Measurements from ENCODE around the gene CYGB. TPM values are rescaled to one million over a fixed set of nuclear protein-coding genes. Genes with fewer than 3 reads are reported as not detected.

Gene CYGB
- total RNA-seq, 1 experiment from 2014 or later, result not detected

DNA sequence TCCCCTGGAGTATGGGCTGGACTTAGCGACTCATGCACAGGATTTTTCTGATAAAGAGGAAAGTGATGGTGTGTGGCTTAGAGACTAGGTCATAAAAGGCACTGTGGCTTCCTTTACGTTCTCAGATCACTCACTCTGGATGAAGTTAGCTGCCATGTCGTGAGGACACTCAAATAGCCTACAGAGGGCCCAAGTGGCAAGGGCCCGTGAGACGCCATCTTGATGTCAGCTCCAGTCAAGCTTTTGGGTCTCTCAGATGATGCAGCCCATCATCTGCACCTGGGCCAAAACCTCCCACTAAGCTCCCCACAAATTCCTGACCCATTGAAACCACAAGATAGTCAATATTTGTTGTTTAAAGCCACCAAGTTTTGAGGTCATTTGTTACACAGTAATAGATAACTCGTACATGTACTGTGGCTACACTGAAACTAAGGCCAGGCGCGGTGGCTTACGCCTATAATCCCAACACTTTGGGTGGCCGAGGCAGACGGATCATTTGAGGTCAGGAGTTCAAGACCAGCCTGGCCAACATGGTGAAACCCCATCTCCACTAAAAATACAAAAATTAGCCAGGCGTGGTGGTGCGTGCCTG is 33.5 kb upstream of the CYGB start:
- Histone ChIP-seq H3K4me3 (ENCODE audit: low read length) (no peak overlapping the region), H3K9ac (ENCODE audit: low read length) (no peak overlapping the region), H3K27me3 (ENCODE audit: low read length) (no peaks in the 10 kb centered on the region), H3K79me2 (ENCODE audit: low read length) (no peaks in the 10 kb centered on the region), H3K4me2 (ENCODE audit: low read depth, low read length, poor library complexity, severe bottlenecking) (no peak overlapping the region), H3K4me1 (ENCODE audit: low read length) (no peaks in the 10 kb centered on the region), H2AFZ (ENCODE audit: low read length) (no peak overlapping the region), H4K20me1 (ENCODE audit: insufficient read depth, low read depth, low read length) (peaks cover 15% of the 10 kb centered on the region; the same call in 1 of the 2 replicates), H3K9me2 (replicated peaks; ENCODE audit: insufficient read depth, low read length) (no peaks in the 10 kb centered on the region), H3K27ac (ENCODE audit: low read length) (no peak overlapping the region), H3K9me3 (ENCODE audit: low read length) (no peaks in the 10 kb centered on the region), H3K36me3 (ENCODE audit: insufficient read depth, low read length) (peaks cover 4% of the 10 kb centered on the region; the same call in 1 of the 2 replicates)
- DNase-seq, result no peak

DNA sequence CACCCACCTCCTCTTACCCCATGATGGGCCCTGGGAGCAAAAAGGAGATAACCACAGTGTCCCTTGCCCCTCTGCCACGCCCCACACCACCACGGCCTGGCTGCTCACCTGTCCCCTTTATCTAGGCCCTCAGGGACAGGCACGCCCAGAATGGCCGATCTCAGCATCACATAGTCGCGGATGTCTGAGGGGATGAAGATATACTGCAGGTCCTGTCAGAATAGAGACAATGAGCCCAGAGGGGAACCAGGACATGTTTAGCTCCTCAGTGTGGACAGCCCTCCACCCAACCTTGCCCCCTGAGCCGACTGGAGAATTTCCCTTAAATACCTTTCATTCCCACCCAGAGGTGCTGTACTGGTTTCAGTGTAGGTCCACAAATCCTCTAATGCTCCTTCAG is 32.9 kb upstream of the CYGB start:
- Histone ChIP-seq H3K4me2 (ENCODE audit: low read depth, low read length, poor library complexity, severe bottlenecking) (no peak overlapping the region), H3K27me3 (ENCODE audit: low read length) (no peaks in the 10 kb centered on the region), H3K4me3 (ENCODE audit: low read length) (no peak overlapping the region), H3K79me2 (ENCODE audit: low read length) (no peaks in the 10 kb centered on the region), H4K20me1 (ENCODE audit: insufficient read depth, low read depth, low read length) (peaks cover 20% of the 10 kb centered on the region), H3K9me2 (replicated peaks; ENCODE audit: insufficient read depth, low read length) (no peaks in the 10 kb centered on the region), H3K36me3 (ENCODE audit: insufficient read depth, low read length) (peaks cover 9% of the 10 kb centered on the region; the same call in 1 of the 2 replicates), H3K27ac (ENCODE audit: low read length) (no peak overlapping the region), H3K9ac (ENCODE audit: low read length) (no peak overlapping the region), H3K9me3 (ENCODE audit: low read length) (no peaks in the 10 kb centered on the region), H3K4me1 (ENCODE audit: low read length) (no peaks in the 10 kb centered on the region), H2AFZ (ENCODE audit: low read length) (no peak overlapping the region)
- no peak for DNase-seq

DNA sequence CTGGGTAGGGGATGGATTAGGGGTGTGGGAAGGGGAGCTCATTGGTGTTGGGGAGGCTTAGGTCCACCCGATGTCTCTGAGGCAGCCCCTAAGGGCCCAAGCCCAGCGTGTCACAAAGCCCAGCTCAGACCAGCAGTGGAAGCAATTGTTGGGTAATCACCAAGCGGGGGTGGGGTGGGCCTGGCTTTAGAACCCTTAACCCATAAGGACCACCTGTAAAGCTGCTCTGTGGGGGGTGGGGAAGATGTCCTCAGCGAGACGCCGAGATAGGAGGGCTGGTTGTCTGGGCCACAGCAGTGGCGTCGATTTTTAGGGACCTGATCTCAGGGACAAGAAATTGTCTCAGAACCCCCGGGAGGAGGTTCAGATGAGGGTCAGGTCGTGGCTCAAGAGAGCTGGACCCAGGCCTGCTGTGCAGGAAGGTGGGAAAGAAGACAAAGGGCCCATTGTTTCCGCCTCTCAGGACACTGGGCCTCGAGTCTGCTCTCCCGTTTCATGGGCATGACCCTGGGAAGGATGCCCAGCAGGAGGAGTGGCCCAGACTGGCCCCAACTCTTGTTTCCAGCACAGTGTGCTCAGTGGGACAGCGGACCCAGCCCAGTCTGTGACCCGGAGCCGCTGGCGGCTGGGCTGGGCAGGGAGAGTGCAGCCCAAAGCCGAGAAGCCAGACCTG is 32.2 kb upstream of the CYGB start:
- H3K9ac ChIP-seq (ENCODE audit: low read length), result no peak overlapping the region
- peaks cover 12% of the 10 kb centered on the region; the same call in 1 of the 2 replicates for H3K36me3 ChIP-seq (ENCODE audit: insufficient read depth, low read length)
- H4K20me1 ChIP-seq (ENCODE audit: insufficient read depth, low read depth, low read length), result peaks cover 24% of the 10 kb centered on the region
- H3K79me2 ChIP-seq (ENCODE audit: low read length), result no peaks in the 10 kb centered on the region
- DNase-seq, result no peak
- no peaks in the 10 kb centered on the region for H3K4me1 ChIP-seq (ENCODE audit: low read length)
- H3K9me2 ChIP-seq (replicated peaks; ENCODE audit: insufficient read depth, low read length), result no peaks in the 10 kb centered on the region
- no peaks in the 10 kb centered on the region for H3K27me3 ChIP-seq (ENCODE audit: low read length)
- H2AFZ ChIP-seq (ENCODE audit: low read length), result no peak overlapping the region
- no peak overlapping the region for H3K4me3 ChIP-seq (ENCODE audit: low read length)
- H3K27ac ChIP-seq (ENCODE audit: low read length), result no peak overlapping the region
- H3K4me2 ChIP-seq (ENCODE audit: low read depth, low read length, poor library complexity, severe bottlenecking), result no peak overlapping the region
- no peaks in the 10 kb centered on the region for H3K9me3 ChIP-seq (ENCODE audit: low read length)

DNA sequence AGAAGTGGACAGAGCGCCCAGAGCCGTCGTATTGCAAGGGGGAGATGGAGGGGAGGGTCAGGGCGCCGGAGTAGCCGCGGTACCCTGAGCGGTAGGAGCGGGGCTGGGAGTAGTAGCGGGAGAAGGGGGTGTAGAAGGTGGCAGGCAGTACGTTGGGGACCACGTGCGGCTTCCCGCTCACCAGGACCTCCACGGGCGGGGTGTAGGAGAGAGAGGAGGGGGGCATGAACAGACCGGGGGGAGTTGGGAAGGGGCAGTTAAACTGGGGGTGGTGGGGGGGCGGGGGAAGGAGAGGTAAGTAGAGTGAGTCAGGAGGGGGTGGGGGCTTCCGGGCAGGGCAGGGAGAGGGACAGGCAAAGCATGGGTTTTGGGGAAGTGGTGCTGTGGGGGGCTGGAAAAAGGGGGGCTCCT is 31.3 kb upstream of the CYGB start:
- H3K4me2 ChIP-seq (ENCODE audit: low read depth, low read length, poor library complexity, severe bottlenecking), result no peak overlapping the region
- no peaks in the 10 kb centered on the region for H3K9me2 ChIP-seq (replicated peaks; ENCODE audit: insufficient read depth, low read length)
- H3K36me3 ChIP-seq (ENCODE audit: insufficient read depth, low read length), result peaks cover 12% of the 10 kb centered on the region; the same call in 1 of the 2 replicates
- H3K79me2 ChIP-seq (ENCODE audit: low read length), result no peaks in the 10 kb centered on the region
- H4K20me1 ChIP-seq (ENCODE audit: insufficient read depth, low read depth, low read length), result peaks cover 24% of the 10 kb centered on the region
- no peaks in the 10 kb centered on the region for H3K9me3 ChIP-seq (ENCODE audit: low read length)
- H3K4me1 ChIP-seq (ENCODE audit: low read length), result no peaks in the 10 kb centered on the region
- no peak for DNase-seq
- no peak overlapping the region for H2AFZ ChIP-seq (ENCODE audit: low read length)
- no peak overlapping the region for H3K27ac ChIP-seq (ENCODE audit: low read length)
- H3K9ac ChIP-seq (ENCODE audit: low read length), result no peak overlapping the region
- no peaks in the 10 kb centered on the region for H3K27me3 ChIP-seq (ENCODE audit: low read length)
- H3K4me3 ChIP-seq (ENCODE audit: low read length), result no peak overlapping the region

DNA sequence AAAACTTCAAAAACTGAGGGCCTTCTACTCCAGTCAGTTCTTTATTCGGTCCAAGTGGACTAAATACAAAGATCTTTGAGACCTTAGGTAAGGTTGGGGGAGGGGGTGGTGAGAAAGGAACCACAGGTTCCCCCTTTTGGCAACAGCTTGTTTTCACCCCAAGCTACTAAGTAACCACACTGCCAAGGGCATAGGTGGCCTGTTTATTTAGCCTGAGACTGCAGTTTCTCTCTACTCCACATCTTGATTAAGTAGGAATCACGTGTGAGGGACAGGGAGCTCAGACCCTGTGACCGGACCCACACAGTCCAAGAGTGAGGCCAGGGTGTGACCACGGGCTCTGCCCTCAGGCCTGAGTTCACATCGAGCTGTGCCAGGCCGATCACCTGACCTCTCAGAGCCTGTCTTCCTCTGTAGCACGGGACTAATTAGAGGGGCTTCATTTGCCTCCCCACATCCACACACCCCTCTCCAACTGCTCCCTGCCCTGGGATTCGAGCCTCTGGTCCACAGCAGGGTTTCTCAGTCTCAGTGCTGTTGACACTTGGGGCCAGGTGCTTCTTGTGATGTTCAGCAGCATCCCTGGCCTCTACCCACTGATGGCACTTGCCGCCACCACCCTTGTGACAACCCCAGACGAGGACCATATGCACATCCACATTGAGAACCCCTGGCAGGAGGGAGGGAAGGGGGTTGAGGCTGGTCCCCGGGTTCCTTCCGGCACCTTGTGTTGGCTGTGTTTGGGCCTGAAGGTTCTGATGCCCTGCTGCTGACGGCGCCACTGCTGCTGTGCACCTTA is 30.3 kb upstream of the CYGB start:
- DNase-seq, result peak; percentile 72
- Histone ChIP-seq H3K27ac (ENCODE audit: low read length) (no peak overlapping the region), H3K4me2 (ENCODE audit: low read depth, low read length, poor library complexity, severe bottlenecking) (no peak overlapping the region)

DNA sequence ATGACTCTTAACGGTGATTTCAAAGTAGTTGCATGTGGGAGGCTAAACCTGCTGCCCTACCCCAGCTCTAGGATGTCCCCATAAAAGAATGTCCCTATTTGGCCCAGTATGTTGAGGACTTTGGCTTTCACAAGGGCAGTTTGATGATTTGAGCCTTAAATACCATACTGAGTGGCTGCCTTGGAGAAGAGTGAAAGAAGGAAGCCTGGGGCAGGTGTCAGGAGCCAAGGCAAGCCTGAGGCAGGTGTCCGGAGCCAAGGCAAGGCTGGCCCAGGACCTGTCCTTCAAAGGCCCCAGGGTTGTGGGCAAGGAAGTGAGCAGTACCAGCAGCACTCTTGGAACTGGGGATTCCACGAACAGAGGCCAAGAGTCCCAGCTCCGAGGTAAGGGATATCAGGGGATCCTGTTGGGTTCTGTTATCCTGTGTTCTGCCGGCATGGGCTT is 29.5 kb upstream of the CYGB start:
- H3K9me3 ChIP-seq (ENCODE audit: low read length), result no peaks in the 10 kb centered on the region
- peaks cover 18% of the 10 kb centered on the region for H3K36me3 ChIP-seq (ENCODE audit: insufficient read depth, low read length)
- no peak overlapping the region for H3K27ac ChIP-seq (ENCODE audit: low read length)
- DNase-seq, result no peak
- no peaks in the 10 kb centered on the region for H3K9me2 ChIP-seq (replicated peaks; ENCODE audit: insufficient read depth, low read length)
- no peak overlapping the region for H3K4me3 ChIP-seq (ENCODE audit: low read length)
- no peak overlapping the region for H2AFZ ChIP-seq (ENCODE audit: low read length)
- H3K9ac ChIP-seq (ENCODE audit: low read length), result no peak overlapping the region
- H3K4me2 ChIP-seq (ENCODE audit: low read depth, low read length, poor library complexity, severe bottlenecking), result no peak overlapping the region
- peaks cover under 1% of the 10 kb centered on the region; the same call in 1 of the 2 replicates for H3K79me2 ChIP-seq (ENCODE audit: low read length)
- no peaks in the 10 kb centered on the region for H3K27me3 ChIP-seq (ENCODE audit: low read length)
- H3K4me1 ChIP-seq (ENCODE audit: low read length), result no peaks in the 10 kb centered on the region
- H4K20me1 ChIP-seq (ENCODE audit: insufficient read depth, low read depth, low read length), result peaks cover 25% of the 10 kb centered on the region

More for the DNA sequence above, 30.3 kb upstream of the CYGB start:
- Histone ChIP-seq H3K27me3 (ENCODE audit: low read length) (no peaks in the 10 kb centered on the region), H3K79me2 (ENCODE audit: low read length) (no peaks in the 10 kb centered on the region), H3K9ac (ENCODE audit: low read length) (no peak overlapping the region), H3K9me2 (replicated peaks; ENCODE audit: insufficient read depth, low read length) (no peaks in the 10 kb centered on the region), H3K9me3 (ENCODE audit: low read length) (no peaks in the 10 kb centered on the region), H4K20me1 (ENCODE audit: insufficient read depth, low read depth, low read length) (peaks cover 24% of the 10 kb centered on the region), H3K36me3 (ENCODE audit: insufficient read depth, low read length) (peaks cover 13% of the 10 kb centered on the region; the same call in 1 of the 2 replicates), H2AFZ (ENCODE audit: low read length) (no peak overlapping the region), H3K4me1 (ENCODE audit: low read length) (no peaks in the 10 kb centered on the region), H3K4me3 (ENCODE audit: low read length) (no peak overlapping the region)

DNA sequence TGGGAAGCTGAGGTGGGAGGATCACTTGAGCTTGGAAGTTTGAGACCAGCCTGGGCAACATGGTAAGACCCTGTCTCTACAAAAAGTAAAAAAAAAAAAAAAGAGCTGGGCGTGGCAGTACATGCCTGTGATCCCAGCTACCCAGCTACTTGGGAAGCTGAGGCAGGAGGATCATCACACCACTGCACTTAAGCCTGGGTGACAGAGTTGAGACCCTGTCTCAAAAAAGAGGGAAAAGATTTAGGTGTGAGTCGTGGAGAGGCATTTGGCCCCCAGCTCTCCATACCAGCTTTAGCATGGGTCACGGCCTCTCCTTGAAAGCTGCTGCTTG is 29.1 kb upstream of the CYGB start:
- H3K9me3 ChIP-seq (ENCODE audit: low read length), result no peaks in the 10 kb centered on the region
- no peak for DNase-seq
- no peak overlapping the region for H3K9ac ChIP-seq (ENCODE audit: low read length)
- peaks cover 29% of the 10 kb centered on the region for H4K20me1 ChIP-seq (ENCODE audit: insufficient read depth, low read depth, low read length)
- H3K9me2 ChIP-seq (replicated peaks; ENCODE audit: insufficient read depth, low read length), result no peaks in the 10 kb centered on the region
- H3K36me3 ChIP-seq (ENCODE audit: insufficient read depth, low read length), result peaks cover 22% of the 10 kb centered on the region
- H3K4me3 ChIP-seq (ENCODE audit: low read length), result no peak overlapping the region
- no peak overlapping the region for H3K4me2 ChIP-seq (ENCODE audit: low read depth, low read length, poor library complexity, severe bottlenecking)
- H3K27ac ChIP-seq (ENCODE audit: low read length), result no peak overlapping the region
- H3K4me1 ChIP-seq (ENCODE audit: low read length), result no peaks in the 10 kb centered on the region
- H2AFZ ChIP-seq (ENCODE audit: low read length), result no peak overlapping the region
- no peaks in the 10 kb centered on the region for H3K27me3 ChIP-seq (ENCODE audit: low read length)
- H3K79me2 ChIP-seq (ENCODE audit: low read length), result peaks cover 4% of the 10 kb centered on the region; the same call in 1 of the 2 replicates

All from Karpas-422 (cell line).